ENCODE results near the gene TEK.

The TEK gene

GRCh38 chr9:27247756-27248155, 138.7 kb downstream of the TEK start:
- in situ Hi-C loops (cut with HindIII; ENCODE audit: low pct_unique_long_range_greater_than_20kb, low sequenced_read_pairs), result no loop called here
- TF ChIP-seq JUND (IDR thresholded peaks at IDR 0.05; ENCODE audit: low read depth), result no peak
- peak; percentile 19 to 50 for DNase-seq (ENCODE audit: low read depth in 1 of 2, low spot score in 1 of 2)

- no peak for TF ChIP-seq JUND (IDR thresholded peaks at IDR 0.05; ENCODE audit: low read depth)
- in situ Hi-C loops (cut with HindIII; ENCODE audit: low pct_unique_long_range_greater_than_20kb, low sequenced_read_pairs), result no loop called here
Measured at GRCh38 chr9:27248702-27249101, 139.7 kb downstream of the TEK start.

GRCh38 chr9:27258662-27259061, 149.6 kb downstream of the TEK start:
- no peak for DNase-seq (ENCODE audit: low read depth in 1 of 2, low spot score in 1 of 2)
- in situ Hi-C loops (cut with HindIII; ENCODE audit: low pct_unique_long_range_greater_than_20kb, low sequenced_read_pairs), result no loop called here
- TF ChIP-seq JUND (IDR thresholded peaks at IDR 0.05; ENCODE audit: low read depth), result no peak

More at GRCh38 chr9:27248702-27249101, 139.7 kb downstream of the TEK start:
- no peak for DNase-seq (ENCODE audit: low read depth in 1 of 2, low spot score in 1 of 2)

- TF ChIP-seq JUND (IDR thresholded peaks at IDR 0.05; ENCODE audit: low read depth), result no peak
- no peak for DNase-seq (ENCODE audit: low read depth in 1 of 2, low spot score in 1 of 2)
- in situ Hi-C loops (cut with HindIII; ENCODE audit: low pct_unique_long_range_greater_than_20kb, low sequenced_read_pairs), result no loop called here
Measured at GRCh38 chr9:27260789-27261516, 151.9 kb downstream of the TEK start.

GRCh38 chr9:27261517-27262211, 152.6 kb downstream of the TEK start:
- TF ChIP-seq JUND (IDR thresholded peaks at IDR 0.05; ENCODE audit: low read depth), result no peak
- DNase-seq (ENCODE audit: low read depth in 1 of 2, low spot score in 1 of 2), result no peak
- in situ Hi-C loops (cut with HindIII; ENCODE audit: low pct_unique_long_range_greater_than_20kb, low sequenced_read_pairs), result no loop called here

GRCh38 chr9:27272103-27272502, 163.1 kb downstream of the TEK start:
- no peak for DNase-seq (ENCODE audit: low read depth in 1 of 2, low spot score in 1 of 2)
- in situ Hi-C loops (cut with HindIII; ENCODE audit: low pct_unique_long_range_greater_than_20kb, low sequenced_read_pairs), result no loop called here
- TF ChIP-seq JUND (IDR thresholded peaks at IDR 0.05; ENCODE audit: low read depth), result no peak

- in situ Hi-C loops (cut with HindIII; ENCODE audit: low pct_unique_long_range_greater_than_20kb, low sequenced_read_pairs), result no loop called here
- DNase-seq (ENCODE audit: low read depth in 1 of 2, low spot score in 1 of 2), result no peak
- no peak for TF ChIP-seq JUND (IDR thresholded peaks at IDR 0.05; ENCODE audit: low read depth)
Measured at GRCh38 chr9:27273186-27273585, 164.2 kb downstream of the TEK start.

- DNase-seq (ENCODE audit: low read depth in 1 of 2, low spot score in 1 of 2), result peak; percentile 45 to 63
- in situ Hi-C loops (cut with HindIII; ENCODE audit: low pct_unique_long_range_greater_than_20kb, low sequenced_read_pairs), result no loop called here
Measured at GRCh38 chr9:27276193-27277030, 167.4 kb downstream of the TEK start.

GRCh38 chr9:27278374-27278773, 169.3 kb downstream of the TEK start:
- DNase-seq (ENCODE audit: low read depth in 1 of 2, low spot score in 1 of 2), result no peak
- in situ Hi-C loops (cut with HindIII; ENCODE audit: low pct_unique_long_range_greater_than_20kb, low sequenced_read_pairs), result no loop called here

More at GRCh38 chr9:27276193-27277030, 167.4 kb downstream of the TEK start:
- TF ChIP-seq JUND (IDR thresholded peaks at IDR 0.05; ENCODE audit: low read depth), result no peak

GRCh38 chr9:27279611-27280010, 170.6 kb downstream of the TEK start:
- in situ Hi-C loops (cut with HindIII; ENCODE audit: low pct_unique_long_range_greater_than_20kb, low sequenced_read_pairs), result no loop called here
- DNase-seq (ENCODE audit: low read depth in 1 of 2, low spot score in 1 of 2), result no peak
- TF ChIP-seq JUND (IDR thresholded peaks at IDR 0.05; ENCODE audit: low read depth), result no peak

More at GRCh38 chr9:27278374-27278773, 169.3 kb downstream of the TEK start:
- TF ChIP-seq JUND (IDR thresholded peaks at IDR 0.05; ENCODE audit: low read depth), result no peak

Data from T47D (cell line).